SU-DHL-6 (cell line): ENCODE results near the gene RPS3.

ENCODE experiments used
- EZH2phosphoT487 ChIP-seq: fragments of 200-600 bp; sonication (generic), shearing (Covaris generic); conservative IDR thresholded peaks from 2 replicates; pipeline ENCODE4 v1.6.1; 2018; ENCODE audit warnings: mild to moderate bottlenecking, antibody characterized with exemption, low read length, moderate library complexity, mixed read lengths
- TF ChIP-seq, protein P1 (sequence below): fragments of 200-600 bp; sonication (generic); IDR thresholded peaks from one replicate; pipeline ENCODE4 v1.5.1; 2017; ENCODE audit warnings: antibody characterized with exemption, mild to moderate bottlenecking, low read length, moderate library complexity; ENCODE audit not compliant: insufficient read depth, poor library complexity, severe bottlenecking

DNA sequence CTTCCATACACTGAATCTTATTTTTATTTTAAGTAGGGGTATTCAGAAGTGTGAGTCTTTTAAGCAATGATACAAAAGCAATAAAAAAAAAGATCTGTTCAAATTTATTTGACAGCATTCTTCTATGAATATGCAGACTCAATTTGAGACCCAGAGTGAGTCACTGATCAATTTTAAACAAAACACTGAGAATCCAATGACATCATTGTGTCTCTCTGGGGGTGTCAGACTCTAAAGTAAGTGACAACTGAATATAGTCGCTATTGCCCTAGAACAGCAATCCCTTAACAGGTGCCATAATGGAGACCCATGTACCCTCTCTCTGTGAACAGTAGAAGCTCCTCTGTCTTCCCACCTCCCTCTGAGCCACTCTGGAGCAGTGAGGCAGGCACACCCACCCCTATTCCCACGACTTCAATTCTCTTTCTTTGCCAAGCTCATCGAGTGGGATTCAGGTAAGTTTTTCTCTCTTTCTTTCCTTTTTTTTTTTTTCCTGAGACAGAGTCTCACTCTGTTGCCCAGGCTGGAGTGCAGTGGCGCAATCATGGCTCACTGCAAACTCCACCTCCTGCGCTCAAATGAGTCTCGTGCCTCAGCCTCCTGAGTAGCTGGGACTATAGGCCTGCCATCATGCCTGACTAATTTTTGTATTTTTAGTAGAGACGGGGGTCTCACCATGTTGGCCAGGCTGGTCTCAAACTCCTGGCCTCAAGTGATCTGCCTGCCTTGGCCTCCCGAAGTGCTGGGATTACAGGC, 5.1 kb upstream of the RPS3 start:
- TF ChIP-seq EZH2phosphoT487, result no peak
- TF ChIP-seq, protein P1, sequence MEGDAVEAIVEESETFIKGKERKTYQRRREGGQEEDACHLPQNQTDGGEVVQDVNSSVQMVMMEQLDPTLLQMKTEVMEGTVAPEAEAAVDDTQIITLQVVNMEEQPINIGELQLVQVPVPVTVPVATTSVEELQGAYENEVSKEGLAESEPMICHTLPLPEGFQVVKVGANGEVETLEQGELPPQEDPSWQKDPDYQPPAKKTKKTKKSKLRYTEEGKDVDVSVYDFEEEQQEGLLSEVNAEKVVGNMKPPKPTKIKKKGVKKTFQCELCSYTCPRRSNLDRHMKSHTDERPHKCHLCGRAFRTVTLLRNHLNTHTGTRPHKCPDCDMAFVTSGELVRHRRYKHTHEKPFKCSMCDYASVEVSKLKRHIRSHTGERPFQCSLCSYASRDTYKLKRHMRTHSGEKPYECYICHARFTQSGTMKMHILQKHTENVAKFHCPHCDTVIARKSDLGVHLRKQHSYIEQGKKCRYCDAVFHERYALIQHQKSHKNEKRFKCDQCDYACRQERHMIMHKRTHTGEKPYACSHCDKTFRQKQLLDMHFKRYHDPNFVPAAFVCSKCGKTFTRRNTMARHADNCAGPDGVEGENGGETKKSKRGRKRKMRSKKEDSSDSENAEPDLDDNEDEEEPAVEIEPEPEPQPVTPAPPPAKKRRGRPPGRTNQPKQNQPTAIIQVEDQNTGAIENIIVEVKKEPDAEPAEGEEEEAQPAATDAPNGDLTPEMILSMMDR, result no peak
